ENCODE measurements around the gene LRCH1. TPM values are rescaled to one million over a fixed set of nuclear protein-coding genes. Genes with fewer than 3 reads are reported as not detected.

LRCH1 gene
- total and polyA plus RNA-seq, 4 donors = 2.6 to 6.6 (median 3.4) TPM

GRCh38 chr13:46543287-46543686 lies 9.7 kb upstream of the LRCH1 start (continued):
- TF ChIP-seq, protein P1, sequence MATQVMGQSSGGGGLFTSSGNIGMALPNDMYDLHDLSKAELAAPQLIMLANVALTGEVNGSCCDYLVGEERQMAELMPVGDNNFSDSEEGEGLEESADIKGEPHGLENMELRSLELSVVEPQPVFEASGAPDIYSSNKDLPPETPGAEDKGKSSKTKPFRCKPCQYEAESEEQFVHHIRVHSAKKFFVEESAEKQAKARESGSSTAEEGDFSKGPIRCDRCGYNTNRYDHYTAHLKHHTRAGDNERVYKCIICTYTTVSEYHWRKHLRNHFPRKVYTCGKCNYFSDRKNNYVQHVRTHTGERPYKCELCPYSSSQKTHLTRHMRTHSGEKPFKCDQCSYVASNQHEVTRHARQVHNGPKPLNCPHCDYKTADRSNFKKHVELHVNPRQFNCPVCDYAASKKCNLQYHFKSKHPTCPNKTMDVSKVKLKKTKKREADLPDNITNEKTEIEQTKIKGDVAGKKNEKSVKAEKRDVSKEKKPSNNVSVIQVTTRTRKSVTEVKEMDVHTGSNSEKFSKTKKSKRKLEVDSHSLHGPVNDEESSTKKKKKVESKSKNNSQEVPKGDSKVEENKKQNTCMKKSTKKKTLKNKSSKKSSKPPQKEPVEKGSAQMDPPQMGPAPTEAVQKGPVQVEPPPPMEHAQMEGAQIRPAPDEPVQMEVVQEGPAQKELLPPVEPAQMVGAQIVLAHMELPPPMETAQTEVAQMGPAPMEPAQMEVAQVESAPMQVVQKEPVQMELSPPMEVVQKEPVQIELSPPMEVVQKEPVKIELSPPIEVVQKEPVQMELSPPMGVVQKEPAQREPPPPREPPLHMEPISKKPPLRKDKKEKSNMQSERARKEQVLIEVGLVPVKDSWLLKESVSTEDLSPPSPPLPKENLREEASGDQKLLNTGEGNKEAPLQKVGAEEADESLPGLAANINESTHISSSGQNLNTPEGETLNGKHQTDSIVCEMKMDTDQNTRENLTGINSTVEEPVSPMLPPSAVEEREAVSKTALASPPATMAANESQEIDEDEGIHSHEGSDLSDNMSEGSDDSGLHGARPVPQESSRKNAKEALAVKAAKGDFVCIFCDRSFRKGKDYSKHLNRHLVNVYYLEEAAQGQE (IDR thresholded peaks at IDR 0.05) = no peak
- no peak for TF ChIP-seq HNF4G (IDR thresholded peaks at IDR 0.05)
- TF ChIP-seq, protein P2, sequence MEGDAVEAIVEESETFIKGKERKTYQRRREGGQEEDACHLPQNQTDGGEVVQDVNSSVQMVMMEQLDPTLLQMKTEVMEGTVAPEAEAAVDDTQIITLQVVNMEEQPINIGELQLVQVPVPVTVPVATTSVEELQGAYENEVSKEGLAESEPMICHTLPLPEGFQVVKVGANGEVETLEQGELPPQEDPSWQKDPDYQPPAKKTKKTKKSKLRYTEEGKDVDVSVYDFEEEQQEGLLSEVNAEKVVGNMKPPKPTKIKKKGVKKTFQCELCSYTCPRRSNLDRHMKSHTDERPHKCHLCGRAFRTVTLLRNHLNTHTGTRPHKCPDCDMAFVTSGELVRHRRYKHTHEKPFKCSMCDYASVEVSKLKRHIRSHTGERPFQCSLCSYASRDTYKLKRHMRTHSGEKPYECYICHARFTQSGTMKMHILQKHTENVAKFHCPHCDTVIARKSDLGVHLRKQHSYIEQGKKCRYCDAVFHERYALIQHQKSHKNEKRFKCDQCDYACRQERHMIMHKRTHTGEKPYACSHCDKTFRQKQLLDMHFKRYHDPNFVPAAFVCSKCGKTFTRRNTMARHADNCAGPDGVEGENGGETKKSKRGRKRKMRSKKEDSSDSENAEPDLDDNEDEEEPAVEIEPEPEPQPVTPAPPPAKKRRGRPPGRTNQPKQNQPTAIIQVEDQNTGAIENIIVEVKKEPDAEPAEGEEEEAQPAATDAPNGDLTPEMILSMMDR (IDR thresholded peaks at IDR 0.05; ENCODE audit: low read depth, low read length, missing input control) = no peak

DNA sequence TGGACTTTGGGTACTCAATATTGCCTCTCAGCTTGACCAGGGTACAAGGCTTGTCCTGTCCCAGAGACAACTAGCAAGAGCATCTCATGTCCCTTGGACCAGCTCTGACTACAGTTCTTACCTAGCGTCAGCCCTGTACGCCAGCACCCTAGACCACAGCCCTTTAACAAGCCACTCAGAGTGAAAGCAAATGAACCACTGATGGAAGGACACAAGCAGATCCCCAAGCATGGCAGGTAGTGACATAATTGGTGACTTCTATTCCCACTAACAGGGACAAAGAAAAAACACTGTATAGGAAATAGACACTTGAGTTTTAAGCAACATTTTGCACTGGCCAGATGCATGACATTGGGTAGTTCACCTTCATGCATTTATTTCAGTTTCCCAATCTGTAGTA lies 8.8 kb upstream of the LRCH1 start:
- 92% methylated on average over 2 of the region's 2 CpGs for WGBS
- Histone ChIP-seq H3K9ac (ENCODE audit: low read depth in 1 of 2, low read length in 2 of 2) (no peak overlapping the region), H3K27me3 (ENCODE audit: control insufficient read depth in 4 of 4, insufficient read depth in 4 of 4, low read length in 3 of 4) (no peaks in the 10 kb centered on the region), H3K4me1 (ENCODE audit: control insufficient read depth in 4 of 4, insufficient read depth in 4 of 4, low read length in 3 of 4) (no peaks in the 10 kb centered on the region), H3K36me3 (ENCODE audit: control insufficient read depth in 4 of 4, insufficient read depth in 3 of 4, low read depth in 1 of 4, low read length in 3 of 4) (no peaks in the 10 kb centered on the region), H3K9me3 (ENCODE audit: control insufficient read depth in 4 of 4, low read length in 3 of 4) (no peaks in the 10 kb centered on the region), H3K27ac (ENCODE audit: low read depth in 1 of 2, low read length in 2 of 2) (no peak overlapping the region), H3K4me3 (ENCODE audit: low read depth in 1 of 3, low read length in 3 of 3) (no peak overlapping the region)
- no peak for TF ChIP-seq TAF1 (conservative IDR thresholded peaks at IDR 0.05)
- no peak for DNase-seq (ENCODE audit: low spot score)

- DNase-seq (ENCODE audit: low spot score) = no peak
- H3K27ac ChIP-seq (ENCODE audit: low read depth in 1 of 2, low read length in 2 of 2) = no peak overlapping the region
- no peaks in the 10 kb centered on the region for H3K27me3 ChIP-seq (ENCODE audit: control insufficient read depth in 4 of 4, insufficient read depth in 4 of 4, low read length in 3 of 4)
- H3K4me3 ChIP-seq (ENCODE audit: low read depth in 1 of 3, low read length in 3 of 3) = no peak overlapping the region
- H3K9ac ChIP-seq (ENCODE audit: low read depth in 1 of 2, low read length in 2 of 2) = no peak overlapping the region
- WGBS = 100% methylated on average over 1 of the region's 1 CpG
- no peak for TF ChIP-seq RAD21 (IDR thresholded peaks at IDR 0.05)
- no peak for TF ChIP-seq SP1 (IDR thresholded peaks at IDR 0.05)
- TF ChIP-seq ZBTB33 (IDR thresholded peaks at IDR 0.05) = no peak
- no peak for TF ChIP-seq ATF3 (IDR thresholded peaks at IDR 0.05)
- TF ChIP-seq, protein P2 (IDR thresholded peaks at IDR 0.05; ENCODE audit: low read depth, low read length, missing input control) = no peak
- no peak for TF ChIP-seq NR2F2 (IDR thresholded peaks at IDR 0.05)
- no peak for TF ChIP-seq EGR1 (IDR thresholded peaks at IDR 0.05; ENCODE audit: low read depth in 2 of 2)
- TF ChIP-seq FOXA2 (IDR thresholded peaks at IDR 0.05) = no peak
- no peak for TF ChIP-seq JUND (IDR thresholded peaks at IDR 0.05)
- H3K9me3 ChIP-seq (ENCODE audit: control insufficient read depth in 4 of 4, low read length in 3 of 4) = no peaks in the 10 kb centered on the region
- H3K36me3 ChIP-seq (ENCODE audit: control insufficient read depth in 4 of 4, insufficient read depth in 3 of 4, low read depth in 1 of 4, low read length in 3 of 4) = no peaks in the 10 kb centered on the region
- no peaks in the 10 kb centered on the region for H3K4me1 ChIP-seq (ENCODE audit: control insufficient read depth in 4 of 4, insufficient read depth in 4 of 4, low read length in 3 of 4)
Measured at GRCh38 chr13:46544811-46545210, 8.2 kb upstream of the LRCH1 start.
